ENCODE data around the gene KCNH2.

DNA sequence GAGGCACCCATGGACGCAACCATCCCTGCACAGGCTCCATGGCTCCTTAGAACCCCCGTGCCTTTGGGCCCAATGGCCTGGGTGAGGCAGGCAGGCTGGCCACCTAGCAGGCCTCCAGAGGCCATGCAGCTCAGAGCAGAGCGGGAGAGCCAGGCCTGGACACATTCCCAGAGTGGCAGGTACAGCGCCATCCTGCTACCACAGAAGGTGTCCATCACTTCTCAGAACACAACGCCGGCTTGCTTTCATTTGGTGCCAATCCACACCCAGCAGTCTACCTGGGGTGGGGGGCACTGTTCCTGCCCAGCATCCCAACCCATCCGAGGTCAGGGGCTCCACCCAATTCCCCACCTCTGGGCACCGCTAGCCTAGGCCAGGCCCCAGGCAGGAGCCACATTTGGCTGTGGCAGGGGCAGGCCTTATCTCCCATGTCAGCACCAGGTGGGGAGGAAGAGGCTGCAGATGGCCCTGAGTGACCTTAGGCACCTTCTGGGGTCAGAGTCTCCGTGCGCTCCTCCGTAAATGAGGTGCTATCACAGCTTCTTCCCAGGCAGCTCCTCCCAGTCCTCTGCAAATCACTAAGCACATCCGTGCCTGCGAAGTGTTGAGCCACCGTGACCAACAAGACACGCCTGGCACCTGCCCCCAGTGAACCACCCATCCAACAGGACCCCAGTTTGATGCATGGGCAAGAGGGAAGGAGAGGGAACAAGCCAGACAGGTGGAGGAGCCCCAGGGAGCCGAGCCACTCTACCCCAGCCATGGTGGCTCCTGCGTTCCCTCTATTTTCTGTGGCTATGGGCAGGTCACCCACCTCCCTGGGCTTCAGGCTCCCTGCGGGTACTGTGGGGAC lies 14.2 kb downstream of the KCNH2 start:
- TF ChIP-seq, protein P1, sequence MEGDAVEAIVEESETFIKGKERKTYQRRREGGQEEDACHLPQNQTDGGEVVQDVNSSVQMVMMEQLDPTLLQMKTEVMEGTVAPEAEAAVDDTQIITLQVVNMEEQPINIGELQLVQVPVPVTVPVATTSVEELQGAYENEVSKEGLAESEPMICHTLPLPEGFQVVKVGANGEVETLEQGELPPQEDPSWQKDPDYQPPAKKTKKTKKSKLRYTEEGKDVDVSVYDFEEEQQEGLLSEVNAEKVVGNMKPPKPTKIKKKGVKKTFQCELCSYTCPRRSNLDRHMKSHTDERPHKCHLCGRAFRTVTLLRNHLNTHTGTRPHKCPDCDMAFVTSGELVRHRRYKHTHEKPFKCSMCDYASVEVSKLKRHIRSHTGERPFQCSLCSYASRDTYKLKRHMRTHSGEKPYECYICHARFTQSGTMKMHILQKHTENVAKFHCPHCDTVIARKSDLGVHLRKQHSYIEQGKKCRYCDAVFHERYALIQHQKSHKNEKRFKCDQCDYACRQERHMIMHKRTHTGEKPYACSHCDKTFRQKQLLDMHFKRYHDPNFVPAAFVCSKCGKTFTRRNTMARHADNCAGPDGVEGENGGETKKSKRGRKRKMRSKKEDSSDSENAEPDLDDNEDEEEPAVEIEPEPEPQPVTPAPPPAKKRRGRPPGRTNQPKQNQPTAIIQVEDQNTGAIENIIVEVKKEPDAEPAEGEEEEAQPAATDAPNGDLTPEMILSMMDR (IDR thresholded peaks at IDR 0.05), result no peak
- TF ChIP-seq, protein P2, sequence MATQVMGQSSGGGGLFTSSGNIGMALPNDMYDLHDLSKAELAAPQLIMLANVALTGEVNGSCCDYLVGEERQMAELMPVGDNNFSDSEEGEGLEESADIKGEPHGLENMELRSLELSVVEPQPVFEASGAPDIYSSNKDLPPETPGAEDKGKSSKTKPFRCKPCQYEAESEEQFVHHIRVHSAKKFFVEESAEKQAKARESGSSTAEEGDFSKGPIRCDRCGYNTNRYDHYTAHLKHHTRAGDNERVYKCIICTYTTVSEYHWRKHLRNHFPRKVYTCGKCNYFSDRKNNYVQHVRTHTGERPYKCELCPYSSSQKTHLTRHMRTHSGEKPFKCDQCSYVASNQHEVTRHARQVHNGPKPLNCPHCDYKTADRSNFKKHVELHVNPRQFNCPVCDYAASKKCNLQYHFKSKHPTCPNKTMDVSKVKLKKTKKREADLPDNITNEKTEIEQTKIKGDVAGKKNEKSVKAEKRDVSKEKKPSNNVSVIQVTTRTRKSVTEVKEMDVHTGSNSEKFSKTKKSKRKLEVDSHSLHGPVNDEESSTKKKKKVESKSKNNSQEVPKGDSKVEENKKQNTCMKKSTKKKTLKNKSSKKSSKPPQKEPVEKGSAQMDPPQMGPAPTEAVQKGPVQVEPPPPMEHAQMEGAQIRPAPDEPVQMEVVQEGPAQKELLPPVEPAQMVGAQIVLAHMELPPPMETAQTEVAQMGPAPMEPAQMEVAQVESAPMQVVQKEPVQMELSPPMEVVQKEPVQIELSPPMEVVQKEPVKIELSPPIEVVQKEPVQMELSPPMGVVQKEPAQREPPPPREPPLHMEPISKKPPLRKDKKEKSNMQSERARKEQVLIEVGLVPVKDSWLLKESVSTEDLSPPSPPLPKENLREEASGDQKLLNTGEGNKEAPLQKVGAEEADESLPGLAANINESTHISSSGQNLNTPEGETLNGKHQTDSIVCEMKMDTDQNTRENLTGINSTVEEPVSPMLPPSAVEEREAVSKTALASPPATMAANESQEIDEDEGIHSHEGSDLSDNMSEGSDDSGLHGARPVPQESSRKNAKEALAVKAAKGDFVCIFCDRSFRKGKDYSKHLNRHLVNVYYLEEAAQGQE (IDR thresholded peaks at IDR 0.05; ENCODE audit: insufficient read depth in 1 of 2, low read depth in 2 of 2, low read length in 1 of 2), result no peak
- TF ChIP-seq POLR2AphosphoS5 (IDR thresholded peaks at IDR 0.05; ENCODE audit: low read depth, low read length), result no peak
